ENCODE measurements around the gene C1QTNF1. TPM values are rescaled to one million over a fixed set of nuclear protein-coding genes. Genes with fewer than 3 reads are reported as not detected.

C1QTNF1 gene
- total RNA-seq, 3 donors from 2014 or later (not counting 1 experiment from before 2014, with no cell fraction given), result 0.20 to 0.28 TPM; not detected in 1

- 97% methylated on average over 3 of the region's 3 CpGs for WGBS (ENCODE audit: insufficient coverage)
- no peak overlapping the region for H3K4me3 ChIP-seq (ENCODE audit: low read length)
- TF ChIP-seq, protein P1, sequence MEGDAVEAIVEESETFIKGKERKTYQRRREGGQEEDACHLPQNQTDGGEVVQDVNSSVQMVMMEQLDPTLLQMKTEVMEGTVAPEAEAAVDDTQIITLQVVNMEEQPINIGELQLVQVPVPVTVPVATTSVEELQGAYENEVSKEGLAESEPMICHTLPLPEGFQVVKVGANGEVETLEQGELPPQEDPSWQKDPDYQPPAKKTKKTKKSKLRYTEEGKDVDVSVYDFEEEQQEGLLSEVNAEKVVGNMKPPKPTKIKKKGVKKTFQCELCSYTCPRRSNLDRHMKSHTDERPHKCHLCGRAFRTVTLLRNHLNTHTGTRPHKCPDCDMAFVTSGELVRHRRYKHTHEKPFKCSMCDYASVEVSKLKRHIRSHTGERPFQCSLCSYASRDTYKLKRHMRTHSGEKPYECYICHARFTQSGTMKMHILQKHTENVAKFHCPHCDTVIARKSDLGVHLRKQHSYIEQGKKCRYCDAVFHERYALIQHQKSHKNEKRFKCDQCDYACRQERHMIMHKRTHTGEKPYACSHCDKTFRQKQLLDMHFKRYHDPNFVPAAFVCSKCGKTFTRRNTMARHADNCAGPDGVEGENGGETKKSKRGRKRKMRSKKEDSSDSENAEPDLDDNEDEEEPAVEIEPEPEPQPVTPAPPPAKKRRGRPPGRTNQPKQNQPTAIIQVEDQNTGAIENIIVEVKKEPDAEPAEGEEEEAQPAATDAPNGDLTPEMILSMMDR (IDR thresholded peaks at IDR 0.05), result no peak
- DNase-seq, result no peak
- no peaks in the 10 kb centered on the region for H3K27me3 ChIP-seq (ENCODE audit: control insufficient read depth, insufficient read depth, low read length)
- Mint-ChIP-seq H3K27ac (no peak overlapping the region), H3K27me3 (ENCODE audit: low read depth in 2 of 2) (peaks cover 9 to 26% of the 10 kb centered on the region in 2 donors), H3K9me3 (no peaks in the 10 kb centered on the region), H3K4me3 (no peak overlapping the region), H3K36me3 (no peaks in the 10 kb centered on the region), H3K4me1 (no peaks in the 10 kb centered on the region)
- intact Hi-C loops (cut with micrococcal nuclease), result no loop called here
- H3K9me3 ChIP-seq (ENCODE audit: control insufficient read depth, insufficient read depth, low read length), result no peaks in the 10 kb centered on the region
- no peaks in the 10 kb centered on the region for H3K36me3 ChIP-seq (ENCODE audit: control insufficient read depth, insufficient read depth, low read length)
- ATAC-seq, result no peak
- no peak overlapping the region for H3K27ac ChIP-seq (ENCODE audit: low read length)
- H3K4me1 ChIP-seq (ENCODE audit: control insufficient read depth, insufficient read depth, low read length), result no peaks in the 10 kb centered on the region
Measured at GRCh38 chr17:79018370-79018695, 5.6 kb upstream of the C1QTNF1 start.

GRCh38 chr17:79019261-79019631, 4.7 kb upstream of the C1QTNF1 start:
- Histone ChIP-seq H3K27ac (ENCODE audit: low read length) (no peak overlapping the region), H3K27me3 (ENCODE audit: control insufficient read depth, insufficient read depth, low read length) (peaks cover 6% of the 10 kb centered on the region), H3K4me1 (ENCODE audit: control insufficient read depth, insufficient read depth, low read length) (peaks cover 8% of the 10 kb centered on the region), H3K9me3 (ENCODE audit: control insufficient read depth, insufficient read depth, low read length) (no peaks in the 10 kb centered on the region), H3K36me3 (ENCODE audit: control insufficient read depth, insufficient read depth, low read length) (no peaks in the 10 kb centered on the region), H3K4me3 (ENCODE audit: low read length) (no peak overlapping the region)
- TF ChIP-seq, protein P1 (IDR thresholded peaks at IDR 0.05), result no peak
- H3K4me1 Mint-ChIP-seq, result peaks cover 4 to 7% of the 10 kb centered on the region in 2 donors
- DNase-seq (no peak), ATAC-seq (no peak)
- intact Hi-C loops (cut with micrococcal nuclease), result no loop called here
- 97% methylated on average over 2 of the region's 2 CpGs for WGBS (ENCODE audit: insufficient coverage)
- H3K27me3 Mint-ChIP-seq (ENCODE audit: low read depth in 2 of 2), result peaks cover 7 to 29% of the 10 kb centered on the region in 2 donors
- H3K27ac Mint-ChIP-seq, result no peak overlapping the region
- H3K4me3 Mint-ChIP-seq, result no peak overlapping the region
- H3K9me3 Mint-ChIP-seq, result no peaks in the 10 kb centered on the region
- no peaks in the 10 kb centered on the region for H3K36me3 Mint-ChIP-seq

GRCh38 chr17:79019632-79020584, 4.1 kb upstream of the C1QTNF1 start:
- ATAC-seq, result peak in 2 of 3 donors; percentile 38 to 58
- no peak overlapping the region for H3K27ac ChIP-seq (ENCODE audit: low read length)
- no peak overlapping the region for H3K27ac Mint-ChIP-seq

More at GRCh38 chr17:79019632-79020584, 4.1 kb upstream of the C1QTNF1 start:
- H3K27me3 ChIP-seq (ENCODE audit: control insufficient read depth, insufficient read depth, low read length), result peaks cover 11% of the 10 kb centered on the region
- Mint-ChIP-seq H3K36me3 (no peaks in the 10 kb centered on the region), H3K4me1 (peaks cover 9 to 10% of the 10 kb centered on the region in 2 donors), H3K9me3 (no peaks in the 10 kb centered on the region), H3K4me3 (no peak overlapping the region), H3K27me3 (ENCODE audit: low read depth in 2 of 2) (peaks cover 7 to 30% of the 10 kb centered on the region in 2 donors)
- 79% methylated on average over 18 of the region's 19 CpGs for WGBS (ENCODE audit: insufficient coverage)
- no peaks in the 10 kb centered on the region for H3K9me3 ChIP-seq (ENCODE audit: control insufficient read depth, insufficient read depth, low read length)
- peaks cover 14% of the 10 kb centered on the region for H3K4me1 ChIP-seq (ENCODE audit: control insufficient read depth, insufficient read depth, low read length)
- TF ChIP-seq, protein P1 (IDR thresholded peaks at IDR 0.05), result peak; percentile 35
- peak in 1 of 2 donors; percentile 69 for DNase-seq
- intact Hi-C loops (cut with micrococcal nuclease), result no loop called here
- H3K4me3 ChIP-seq (ENCODE audit: low read length), result no peak overlapping the region
- no peaks in the 10 kb centered on the region for H3K36me3 ChIP-seq (ENCODE audit: control insufficient read depth, insufficient read depth, low read length)
